Activated CD8-positive, alpha-beta memory T cell treated with anti-CD3 and anti-CD28 coated beads, Interleukin-2, amount 50 U/mL, for 48 hours (primary cell): ENCODE measurements around the gene USP6.
A peak's percentile ranks its signal among the peaks of the same experiment; 100 is the strongest.
"Not testable (repeated sequence)": the region's sequence is repeated elsewhere in the genome, so short reads cannot be mapped to it uniquely, and the experiment has no call there.

Experiments used
- DNase-seq: peaks from one replicate; pipeline ENCODE4 v3.0.0-alpha.2; 2020

USP6 gene

GRCh38 chr17:5115673-5116651, at the start of gene USP6:
USP6 (plus strand) TSS chr17:5116032; CDS start chr17:5130368, 14,336 bp downstream.
- DNase-seq: peak; percentile 61

- no peak for DNase-seq
These were observed 47.6 kb upstream of the USP6 start for GRCh38 chr17:5068236-5068635.

- no peak for DNase-seq
These were observed 46.1 kb upstream of the USP6 start for GRCh38 chr17:5069724-5070123.

- not testable (repeated sequence) for DNase-seq
These were observed 40.4 kb upstream of the USP6 start for GRCh38 chr17:5075472-5075871.

GRCh38 chr17:5077275-5077674, 38.6 kb upstream of the USP6 start:
- not testable (repeated sequence) for DNase-seq

- DNase-seq: no peak
These were observed 38.1 kb upstream of the USP6 start for GRCh38 chr17:5077781-5078105.

- DNase-seq: peak; percentile 91
These were observed 37.5 kb upstream of the USP6 start, which contains the start of gene ZFP3 for GRCh38 chr17:5078106-5079028. ZFP3 (plus strand) TSS chr17:5078467; CDS start chr17:5091505, 13,038 bp downstream.

GRCh38 chr17:5080591-5080990, 35.2 kb upstream of the USP6 start:
- DNase-seq: no peak

GRCh38 chr17:5092218-5093010, 23.4 kb upstream of the USP6 start:
- DNase-seq: no peak

GRCh38 chr17:5096731-5097100, 19.1 kb upstream of the USP6 start:
- DNase-seq: no peak

- DNase-seq: peak; percentile 68
These were observed 18.6 kb upstream of the USP6 start for GRCh38 chr17:5097101-5097834.

GRCh38 chr17:5099271-5099670, 16.6 kb upstream of the USP6 start:
- no peak for DNase-seq

- DNase-seq: no peak
These were observed 15.0 kb upstream of the USP6 start for GRCh38 chr17:5100832-5101231.

GRCh38 chr17:5110816-5111215, 5.0 kb upstream of the USP6 start:
- DNase-seq: no peak

- DNase-seq: peak; percentile 97
These were observed 4.2 kb upstream of the USP6 start, which contains the start of gene ZNF232 for GRCh38 chr17:5111402-5112204. ZNF232 (minus strand) TSS chr17:5111878; CDS start chr17:5111822, 56 bp downstream.

- no peak for DNase-seq
These were observed 2.4 kb downstream of the USP6 start for GRCh38 chr17:5118219-5118618.

GRCh38 chr17:5120036-5120435, 4.2 kb downstream of the USP6 start:
- DNase-seq: no peak

GRCh38 chr17:5120436-5121185, 4.8 kb downstream of the USP6 start:
- DNase-seq: peak; percentile 40

GRCh38 chr17:5121186-5121841, 5.5 kb downstream of the USP6 start:
- DNase-seq: peak; percentile 36

- peak; percentile 34 for DNase-seq
These were observed 6.2 kb downstream of the USP6 start for GRCh38 chr17:5122056-5122455.
